ENCODE results near the gene PLA2G4F.

DNA sequence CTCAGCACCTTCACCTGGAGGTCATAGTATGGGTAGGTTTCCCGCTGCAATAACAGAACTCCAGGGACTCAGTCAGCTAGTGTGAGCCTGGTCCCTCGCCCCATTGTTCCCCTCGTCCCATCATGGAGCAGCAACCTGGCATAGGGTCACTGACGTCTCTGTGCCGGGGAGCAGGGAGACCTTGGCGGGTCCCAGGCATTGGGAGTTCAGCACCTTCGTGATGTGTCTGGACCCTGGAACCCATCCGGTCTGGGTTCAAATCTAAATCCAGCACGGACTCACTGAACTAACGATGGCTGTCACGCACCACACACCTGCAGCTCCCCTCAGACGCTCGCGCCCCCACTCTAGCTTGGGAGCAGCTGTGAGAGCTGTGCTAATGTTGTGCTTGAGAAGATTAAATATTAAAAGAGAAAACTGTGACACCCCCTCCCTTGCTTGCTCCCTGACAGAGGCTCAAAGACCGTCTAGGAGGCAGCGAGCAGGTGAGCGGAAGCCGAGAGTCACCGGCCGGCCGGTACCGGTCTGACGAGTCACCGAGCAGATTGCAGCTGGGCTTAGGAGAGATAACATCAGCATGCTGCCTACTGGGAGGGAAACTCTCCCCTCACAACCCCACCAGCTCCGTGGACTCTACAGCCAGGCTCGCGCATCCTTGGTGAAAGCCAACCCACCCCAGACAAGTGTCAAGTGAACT lies 742 bp downstream of the PLA2G4F start:
- TF ChIP-seq ZNF274 (IDR thresholded peaks at IDR 0.05; ENCODE audit: low read depth, low read length) = no peak
- no peak for TF ChIP-seq YY1 (IDR thresholded peaks at IDR 0.05; ENCODE audit: insufficient read depth, insufficient read length)
- no peak for TF ChIP-seq SUZ12 (IDR thresholded peaks at IDR 0.05; ENCODE audit: extremely low read depth, insufficient read depth, insufficient read length)
